K562 (cell line): Measurements from ENCODE around the gene HS3ST2.

Experiments used
- BRD9 ChIP-seq: fragments of 450-650 bp; IDR thresholded peaks from 2 replicates; pipeline ENCODE4 v1.6.1; 2018; ENCODE audit warnings: low read depth; ENCODE audit not compliant: partially characterized antibody
- FOXK2 ChIP-seq, 2 experiments: fragments of 450-650 bp; IDR thresholded peaks in 1 of 2; conservative IDR thresholded peaks in 1 of 2; 2 replicates each; pipeline ENCODE4 v1.6.1; 2016; ENCODE audit warnings: low read depth in 2 of 2, mild to moderate bottlenecking in 1 of 2
- HDAC2 ChIP-seq: fragments of 450-650 bp; IDR thresholded peaks from 2 replicates; pipeline ENCODE4 v1.6.1; 2016; ENCODE audit warnings: mild to moderate bottlenecking
- JUND ChIP-seq, 2 experiments: IDR thresholded peaks; 2 replicates in 1 of 2; 3 replicates in 1 of 2; pipeline ENCODE4 v1.6.1; 2011; ENCODE audit warnings: borderline replicate concordance in 2 of 2, low read depth in 2 of 2, low read length in 2 of 2, improper control_type of control experiment in 1 of 2, missing biosample characterization in 1 of 2, missing genetic modification characterization in 1 of 2, missing genetic modification reagents in 1 of 2
- MTA2 ChIP-seq: fragments of 450-650 bp; IDR thresholded peaks from 2 replicates; pipeline ENCODE4 v1.6.1; 2016; ENCODE audit warnings: low read depth
- TAF1 ChIP-seq: IDR thresholded peaks from 2 replicates; pipeline ENCODE4 v1.6.1; 2011; ENCODE audit warnings: mild to moderate bottlenecking, low read length, moderate library complexity; ENCODE audit not compliant: insufficient read depth, control insufficient read depth, severe bottlenecking; ENCODE audit errors: extremely low read depth
- USF2 ChIP-seq: sonication (generic); formaldehyde crosslinking; IDR thresholded peaks from 2 replicates; pipeline ENCODE4 v1.5.0; 2020; ENCODE audit warnings: missing genetic modification reagents

GRCh38 chr16:22924492-22924891, 110.5 kb downstream of the HS3ST2 start:
- TF ChIP-seq HDAC2 = no peak
- no peak for TF ChIP-seq TAF1
- no peak for TF ChIP-seq BRD9
- no peak for TF ChIP-seq FOXK2 (conservative IDR thresholded peaks at IDR 0.05 in 1 of 2, IDR thresholded peaks at IDR 0.05 in 1 of 2; ENCODE audit: low read depth in 2 of 2)
- TF ChIP-seq MTA2 = no peak
- no peak for TF ChIP-seq JUND (IDR thresholded peaks at IDR 0.05; ENCODE audit: borderline replicate concordance, low read depth, low read length)
- no peak for TF ChIP-seq JUND (tag; IDR thresholded peaks at IDR 0.05; ENCODE audit: borderline replicate concordance, low read depth, low read length)
- TF ChIP-seq USF2 = no peak
